NCI-H82 treated with DMSO at 0.1 percent for 48 hours (cell line): ENCODE results near the gene DNM1.
"Not testable (repeated sequence)": the region's sequence is repeated elsewhere in the genome, so short reads cannot be mapped to it uniquely, and the experiment has no call there.

Experiments used
- DNase-seq: peaks from one replicate; lab custom pipeline; 2025; ENCODE audit not compliant: unreplicated experiment; lab: John Stamatoyannopoulos, UW

DNM1 gene

DNA sequence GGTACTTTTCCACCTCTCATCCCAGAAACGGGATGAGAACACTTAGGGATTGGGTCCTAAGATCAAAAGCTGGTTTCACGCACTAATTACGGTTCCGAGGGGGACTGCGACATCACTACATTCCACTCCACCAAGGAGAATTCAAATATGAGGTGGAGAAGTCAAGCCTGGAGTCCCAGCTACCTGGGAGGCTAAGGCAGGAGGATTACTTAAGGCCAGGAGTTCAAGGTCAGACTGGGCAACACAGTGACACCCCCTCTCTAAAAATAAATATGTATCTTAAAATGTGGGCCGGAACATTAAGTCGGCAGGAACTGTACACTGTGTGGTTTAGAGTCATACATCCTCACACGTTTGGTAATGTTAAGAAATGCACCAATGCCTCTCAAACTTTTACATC is 71.1 kb downstream of the DNM1 start:
- DNase-seq: no peak

DNA sequence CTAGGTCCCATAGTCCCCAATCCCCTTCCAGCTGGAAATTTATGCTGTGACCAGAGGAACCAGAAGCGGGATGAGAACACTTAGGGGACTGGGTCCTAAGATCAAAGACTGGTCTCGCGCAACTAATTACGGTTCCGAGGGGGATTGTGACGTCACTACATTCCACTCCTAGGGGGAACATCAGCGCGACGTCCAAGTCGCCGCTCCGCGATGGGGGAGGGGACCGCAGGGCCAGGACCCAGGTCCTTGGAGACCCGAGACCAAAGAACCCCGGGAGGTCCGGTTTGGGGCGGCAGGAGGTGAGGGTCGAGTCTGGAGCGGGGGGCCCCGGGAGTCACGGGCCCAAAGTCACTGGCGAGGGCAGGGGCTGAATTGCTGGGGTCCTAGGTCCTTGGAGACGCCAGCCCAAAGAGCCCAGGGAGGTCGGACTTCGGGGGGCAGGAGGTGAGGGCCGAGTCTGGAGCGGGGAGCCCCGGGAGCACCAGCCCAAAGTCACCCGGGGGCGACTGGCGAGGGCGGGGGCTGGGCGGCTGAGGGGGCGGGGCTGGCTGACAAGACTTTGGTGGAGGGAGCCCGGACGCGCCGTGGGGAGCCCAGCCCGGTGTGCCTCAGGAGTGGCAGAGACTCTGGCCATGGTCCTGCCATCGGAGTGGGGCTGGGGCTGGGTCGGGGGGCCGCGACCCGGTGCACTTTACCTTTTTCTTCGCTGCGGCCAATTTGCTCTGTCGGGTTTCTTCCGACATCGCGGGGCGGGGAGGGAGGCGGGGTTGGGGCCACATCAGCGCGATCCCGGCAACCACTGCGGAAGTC is 72.2 kb downstream of the DNM1 start, which contains the start of gene GOLGA2:
TSS of gene GOLGA2 (minus strand) at position 810 of the 810 bp plus-strand sequence. CDS start at position 779, 31 bp downstream.
- no peak for DNase-seq

DNA sequence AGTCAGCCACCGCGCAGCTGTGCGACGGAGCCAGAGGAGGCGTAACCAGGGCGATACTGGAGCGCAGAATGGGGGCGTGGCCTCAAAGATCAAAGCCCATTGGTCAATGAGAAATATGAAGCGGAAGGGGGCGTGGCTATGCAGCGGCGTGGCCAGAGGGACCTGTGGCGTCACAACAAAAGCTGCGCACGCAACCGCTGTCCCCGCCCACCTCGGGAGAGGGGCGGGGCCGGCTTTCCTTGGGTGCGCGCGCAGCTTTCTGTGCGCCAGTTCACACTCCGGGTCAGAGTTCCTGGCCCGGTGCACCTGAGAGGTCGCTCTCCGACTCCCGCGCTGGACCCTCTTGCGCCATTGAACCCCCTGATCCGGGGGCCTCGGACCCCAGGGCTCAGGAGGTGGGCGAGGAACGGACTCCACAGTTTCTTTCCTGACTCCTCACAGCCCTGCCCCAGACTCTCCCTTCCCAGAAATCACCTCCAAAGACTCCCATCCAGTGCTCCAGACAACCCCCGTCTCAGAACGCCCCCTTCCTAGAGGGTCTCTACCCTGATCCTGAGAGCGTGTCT is 72.9 kb downstream of the DNM1 start, which contains the start of gene SWI5:
TSS of gene SWI5 (plus strand) at position 269 of the 566 bp plus-strand sequence.
- peak; percentile 99 for DNase-seq

DNA sequence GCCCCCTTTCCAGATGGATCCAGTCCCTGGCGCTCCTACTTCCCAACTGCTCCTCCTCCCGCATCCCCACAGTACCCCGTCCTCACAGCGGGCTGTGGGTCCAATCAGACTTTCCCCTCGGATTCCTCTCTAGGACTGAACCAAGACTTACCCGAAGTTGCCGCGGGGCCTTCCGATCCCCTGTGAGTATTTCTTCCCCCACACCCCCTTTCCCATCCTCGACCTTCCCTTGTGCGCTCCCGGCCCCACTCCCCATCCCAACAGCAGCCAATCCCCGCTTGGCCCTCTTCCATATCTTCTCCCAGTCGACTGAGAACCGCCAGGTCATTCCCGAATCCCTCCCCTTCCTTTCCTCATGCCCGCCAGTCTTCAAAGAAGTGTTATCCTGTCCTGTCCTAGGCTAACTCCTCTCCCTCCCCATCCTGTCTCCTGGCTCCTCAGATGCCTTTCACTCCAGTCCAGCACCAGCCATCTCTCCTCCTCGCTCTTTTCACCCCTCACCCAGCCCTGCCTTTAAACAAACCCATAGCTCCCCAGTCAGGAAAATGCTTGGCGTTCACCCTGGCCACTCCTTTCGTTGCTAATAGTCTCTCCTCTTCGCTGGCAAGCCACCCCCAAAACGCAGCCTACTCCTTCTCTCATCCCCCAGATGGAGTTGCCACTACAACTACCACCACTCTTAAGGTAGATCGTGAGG is 73.5 kb downstream of the DNM1 start:
- no peak for DNase-seq

DNA sequence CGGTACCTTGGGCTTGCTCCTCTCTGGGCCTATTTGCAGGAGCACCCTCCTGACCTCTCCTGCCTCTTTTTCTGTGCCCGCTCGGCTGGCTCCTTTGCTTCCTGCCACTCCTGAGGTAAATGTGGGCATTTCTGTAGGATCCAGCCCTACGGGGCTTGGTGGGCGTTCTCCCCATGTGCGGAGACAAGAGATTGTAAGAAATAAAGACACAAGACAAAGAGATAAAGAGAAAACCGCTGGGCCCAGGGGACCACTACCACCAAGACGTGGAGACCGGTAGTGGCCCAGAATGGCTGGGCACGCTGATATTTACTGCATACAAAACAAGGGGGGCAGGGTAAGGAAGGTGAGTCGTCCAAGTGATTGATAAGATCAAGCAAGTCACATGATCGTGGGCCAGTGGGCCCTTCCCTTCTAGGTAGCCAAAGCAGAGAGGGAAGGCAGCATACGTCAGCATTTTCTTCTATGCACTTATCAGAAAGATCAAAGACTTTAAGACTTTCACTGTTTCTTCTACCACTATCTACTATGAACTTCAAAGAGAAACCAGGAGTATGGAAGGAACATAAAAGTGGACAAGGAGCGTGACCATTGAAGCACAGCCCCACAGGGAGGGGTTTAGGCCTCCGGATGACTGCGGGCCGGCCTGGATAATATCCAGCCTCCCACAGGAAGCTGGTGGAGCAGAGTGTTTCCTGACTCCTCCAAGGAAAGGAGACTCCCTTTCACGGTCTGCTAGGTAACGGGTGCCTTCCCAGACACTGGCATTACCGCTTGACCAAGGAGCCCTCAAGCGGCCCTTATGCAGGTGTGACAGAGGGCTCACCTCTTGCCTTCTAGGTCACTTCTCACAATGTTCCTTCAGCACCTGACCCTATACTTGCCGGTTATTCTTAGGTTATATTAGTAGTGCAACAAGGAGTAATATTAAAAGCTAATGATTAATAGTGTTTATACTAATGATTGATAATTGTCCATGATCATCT is 76.2 kb downstream of the DNM1 start:
- DNase-seq: not testable (repeated sequence)

DNA sequence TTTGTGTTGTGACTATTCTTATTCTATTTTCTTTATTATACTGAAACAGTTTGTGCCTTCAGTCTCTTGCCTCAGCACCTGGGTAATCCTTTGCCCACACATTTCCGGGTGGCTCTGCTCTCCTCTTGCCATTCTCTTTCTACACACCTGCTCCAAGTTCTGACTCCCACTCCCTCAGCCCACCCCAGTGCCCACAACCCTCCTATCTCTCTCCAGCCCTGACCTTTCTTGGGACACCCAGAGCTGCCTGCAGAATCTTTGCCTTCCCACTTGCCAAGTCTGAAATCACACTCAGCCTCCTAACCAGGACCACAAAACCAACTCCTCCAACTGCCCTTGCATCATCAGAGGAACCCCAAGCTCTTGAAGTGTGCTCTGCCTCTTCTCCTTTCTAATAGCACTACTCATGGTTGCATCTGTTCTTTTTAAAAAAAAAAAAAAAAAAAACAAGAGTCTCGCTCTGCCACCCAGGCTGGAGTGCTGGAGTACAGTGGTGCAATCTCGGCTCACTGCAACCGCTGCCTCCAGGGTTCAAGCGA is 77.0 kb downstream of the DNM1 start:
- DNase-seq: no peak

DNA sequence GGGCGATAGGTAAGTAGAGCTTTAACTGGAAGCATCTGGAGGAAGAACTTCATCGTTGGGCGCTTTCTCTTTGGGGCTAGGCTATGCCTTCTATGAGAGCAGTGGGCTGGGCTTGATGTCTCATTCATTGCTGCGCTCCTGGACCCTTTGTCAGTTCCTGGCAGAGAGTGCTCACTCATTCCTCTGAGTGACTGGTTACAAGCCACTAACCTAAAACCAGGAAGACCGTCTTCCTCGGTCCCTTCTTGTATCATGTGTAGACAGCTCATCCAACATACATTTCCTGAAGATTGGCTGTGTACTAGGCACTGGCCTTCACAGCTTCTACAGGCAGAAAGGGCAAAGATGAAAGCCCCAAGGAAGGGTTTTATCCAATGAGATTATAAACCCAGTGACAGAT is 79.3 kb downstream of the DNM1 start:
- DNase-seq: peak; percentile 45

DNA sequence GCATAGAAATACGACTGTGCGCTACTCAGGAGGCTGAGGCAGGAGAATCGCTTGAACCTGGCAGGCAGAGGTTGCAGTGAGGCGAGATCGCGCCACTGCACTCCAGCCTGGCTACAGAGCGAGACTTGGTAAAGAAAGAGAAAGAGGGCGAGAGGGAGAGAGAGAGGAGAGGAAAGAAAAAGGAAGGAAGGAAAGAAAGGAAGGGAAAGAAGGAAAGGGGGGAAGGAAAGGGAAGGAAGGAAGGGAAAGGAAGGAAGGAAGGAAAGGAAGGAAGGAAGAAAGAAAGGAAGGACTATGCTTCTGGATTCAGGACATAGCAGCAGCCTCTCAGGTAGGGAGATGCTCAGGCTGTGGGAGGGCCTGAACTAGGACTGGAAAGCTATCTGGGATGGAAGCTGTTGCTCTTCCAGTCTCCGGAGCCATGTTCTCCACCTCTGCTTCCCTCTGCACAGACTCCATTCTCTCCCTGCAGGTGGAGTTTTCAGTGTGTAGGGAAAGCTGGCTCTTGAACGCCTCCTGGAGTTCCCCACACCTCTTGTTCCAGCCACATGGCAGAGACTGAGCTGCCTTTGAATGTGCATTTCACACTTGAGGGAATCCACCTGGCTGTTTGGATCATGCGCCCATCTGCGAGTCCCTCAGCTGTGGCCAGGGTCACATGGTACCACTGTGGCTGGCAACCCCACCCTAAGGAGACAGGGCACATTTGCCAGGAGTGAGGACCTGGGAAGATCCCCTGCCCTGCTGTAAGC is 82.0 kb downstream of the DNM1 start:
- no peak for DNase-seq

DNA sequence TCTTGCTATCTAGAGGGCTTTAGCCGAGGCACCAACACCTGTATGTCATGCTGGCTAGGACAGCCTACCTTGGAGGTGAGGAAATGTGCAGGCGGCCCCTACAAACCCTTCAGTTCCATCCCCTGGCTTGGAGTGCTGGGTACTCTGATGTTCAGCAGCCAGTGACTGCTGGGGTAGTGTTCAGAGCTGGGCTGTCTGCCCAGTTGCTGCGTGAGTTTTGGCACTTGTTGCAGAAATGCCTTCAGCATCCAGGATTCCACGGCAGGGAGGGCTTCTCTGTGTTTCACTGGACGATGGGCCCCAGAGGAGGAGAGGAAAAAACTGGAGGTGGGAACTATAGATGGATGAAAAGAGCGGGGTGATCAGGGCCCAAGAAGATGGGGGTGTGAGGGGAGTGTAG is 83.3 kb downstream of the DNM1 start:
- no peak for DNase-seq

DNA sequence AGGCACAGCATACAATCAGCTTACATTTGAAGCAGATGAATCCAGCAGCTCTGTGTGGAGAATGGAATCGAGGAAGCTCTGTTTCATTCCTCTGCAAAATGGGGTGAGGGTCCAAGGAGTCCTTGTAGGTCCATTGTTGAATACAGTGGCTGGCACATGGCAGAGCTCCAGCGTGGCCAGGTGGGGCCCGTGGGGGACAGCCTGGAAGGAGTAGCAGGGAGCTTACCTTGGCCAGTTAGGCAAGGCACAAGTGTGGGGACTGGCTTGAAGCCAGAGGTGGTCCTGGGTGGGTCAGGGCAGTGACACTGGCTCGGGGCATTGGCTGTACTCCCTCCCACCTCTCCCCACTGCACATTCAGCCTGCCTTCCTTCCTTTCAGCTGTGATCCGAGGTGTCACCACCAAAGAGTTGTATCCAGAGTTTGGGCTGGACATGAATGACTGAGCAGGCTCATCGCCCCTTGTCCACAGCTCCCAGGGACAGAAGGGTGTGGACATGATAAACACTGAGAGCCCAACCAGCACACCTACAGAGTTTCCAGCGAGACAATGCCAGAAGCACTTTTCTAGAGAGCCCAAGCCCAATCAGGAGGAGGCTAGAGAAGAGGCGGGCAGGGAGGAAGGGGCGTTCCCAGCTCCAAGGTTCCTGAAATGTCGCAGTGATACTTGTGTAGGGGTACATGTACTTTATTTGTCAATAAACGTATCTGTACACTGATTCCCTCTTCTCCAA is 85.3 kb downstream of the DNM1 start:
- no peak for DNase-seq

DNA sequence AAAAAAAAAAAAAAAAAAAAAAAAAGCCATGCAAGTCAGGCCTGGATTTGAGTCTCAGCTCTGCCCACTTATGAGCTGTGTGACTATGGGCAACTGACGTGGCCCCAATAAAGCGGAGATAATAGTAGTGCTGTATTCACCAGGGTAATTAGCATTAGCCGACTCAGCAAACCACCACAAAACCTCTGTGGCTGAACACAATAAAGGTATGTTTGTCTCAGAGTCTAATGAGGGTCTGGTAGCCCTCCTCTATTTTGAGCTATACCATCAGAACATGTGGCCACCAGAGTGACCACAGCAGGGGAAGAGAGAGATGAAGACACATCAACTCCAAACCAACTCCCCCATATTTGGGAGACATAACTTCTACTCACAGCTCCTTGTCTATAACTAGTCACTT is 88.8 kb downstream of the DNM1 start:
- no peak for DNase-seq

DNA sequence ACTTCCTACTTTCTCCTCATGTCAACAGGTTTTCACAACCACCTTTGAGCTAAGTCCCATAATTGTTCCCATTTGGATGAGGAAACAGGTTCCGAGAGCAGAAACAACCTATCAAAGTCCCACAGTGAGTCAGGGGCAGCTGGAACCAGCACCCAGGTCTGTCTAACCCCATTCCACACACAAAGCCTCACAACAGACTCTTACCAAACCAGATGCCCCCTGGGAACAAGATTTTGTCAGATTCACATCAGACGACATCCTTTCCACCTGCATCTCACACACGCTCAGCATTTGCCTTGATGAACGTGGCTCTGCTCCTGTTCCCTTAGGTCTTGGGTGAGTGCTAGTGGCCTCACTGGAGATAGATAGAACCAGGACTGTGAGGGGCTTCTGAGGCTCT is 89.9 kb downstream of the DNM1 start:
- DNase-seq: no peak

DNA sequence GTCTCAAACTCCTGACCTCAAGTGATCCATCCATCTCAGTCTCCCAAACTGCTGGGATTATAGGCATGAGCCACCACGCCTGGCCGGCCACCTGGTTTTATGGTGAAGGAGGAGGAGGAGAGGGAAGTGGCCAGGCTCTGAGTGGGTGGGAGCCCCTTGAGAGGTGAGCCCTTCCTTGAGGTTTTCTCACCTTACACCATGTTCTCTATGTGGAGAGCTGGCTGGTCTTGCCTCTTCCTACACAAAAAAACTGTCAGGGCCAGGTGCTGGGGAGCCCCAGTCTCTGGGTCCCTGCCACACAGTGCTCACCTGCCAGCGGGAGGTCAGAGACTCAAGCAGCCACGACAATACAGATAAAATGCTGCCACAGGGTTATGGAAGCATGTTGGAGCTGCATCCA is 91.0 kb downstream of the DNM1 start:
- no peak for DNase-seq

DNA sequence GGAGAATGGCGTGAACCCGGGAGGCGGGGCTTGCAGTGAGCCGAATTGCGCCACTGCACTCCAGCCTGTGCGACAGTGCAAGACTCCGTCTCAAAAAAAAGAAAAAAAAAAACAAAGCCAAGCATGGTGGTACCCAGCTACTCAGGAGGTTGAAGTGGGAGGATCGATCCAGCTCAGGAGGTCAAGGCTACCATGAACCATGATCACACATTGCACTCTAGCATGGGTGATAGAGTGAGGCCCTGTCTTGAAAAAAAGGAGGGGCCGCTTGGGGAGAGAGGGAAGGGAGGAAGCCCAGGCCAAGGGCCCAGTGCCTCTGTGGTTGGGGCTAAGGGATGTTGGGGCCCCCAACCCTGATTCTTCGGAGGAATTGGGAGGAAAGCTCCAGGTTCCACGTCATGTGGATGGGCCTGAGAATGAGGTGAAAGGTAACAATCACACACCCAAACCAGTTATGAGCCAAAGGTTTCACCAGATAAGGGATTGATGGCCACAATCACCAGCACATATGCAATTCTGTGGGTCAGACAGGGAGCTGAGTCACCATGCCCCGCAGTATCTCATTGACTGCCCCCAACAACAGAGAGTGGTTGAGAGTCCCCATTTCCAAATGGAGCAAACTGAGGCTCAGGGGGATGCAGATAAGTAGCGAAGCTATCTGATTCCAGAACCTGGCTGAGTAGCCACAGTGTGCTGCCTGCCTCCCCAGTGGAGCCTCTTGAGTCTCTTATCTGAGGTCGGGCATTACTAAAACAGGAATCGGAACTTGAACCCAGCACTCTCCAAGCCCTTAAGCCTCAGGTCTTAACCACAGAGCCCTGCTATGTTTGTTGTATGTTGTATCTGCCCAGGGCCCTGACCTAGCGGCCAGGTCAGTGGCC is 93.4 kb downstream of the DNM1 start:
- no peak for DNase-seq

DNA sequence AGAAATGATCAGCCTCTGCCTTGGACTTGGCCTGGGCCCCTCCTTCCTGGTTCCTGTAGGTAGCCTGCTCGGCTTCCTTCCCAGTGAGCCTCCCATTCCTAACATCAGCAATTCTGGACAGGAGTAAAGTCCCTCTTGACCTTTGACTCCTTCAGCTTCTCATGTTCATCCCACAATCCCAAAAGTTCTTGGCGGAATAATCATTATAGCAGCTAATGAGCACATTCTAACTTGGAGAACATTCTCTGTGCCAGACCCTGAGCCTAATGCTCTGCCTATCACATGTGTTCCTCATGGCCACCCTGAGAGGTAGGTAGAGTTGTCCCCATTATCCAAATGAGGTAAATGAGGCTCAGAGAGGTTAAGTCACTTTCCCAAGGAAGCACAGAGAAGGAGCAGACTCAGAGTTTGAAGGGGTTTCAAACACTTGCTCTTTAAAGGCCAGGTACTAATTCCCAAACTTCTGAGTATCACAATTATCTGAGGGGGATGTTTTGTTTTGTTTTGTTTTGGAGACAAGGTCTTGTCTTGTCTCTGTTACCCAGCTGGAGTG is 94.1 kb downstream of the DNM1 start:
- DNase-seq: no peak

DNA sequence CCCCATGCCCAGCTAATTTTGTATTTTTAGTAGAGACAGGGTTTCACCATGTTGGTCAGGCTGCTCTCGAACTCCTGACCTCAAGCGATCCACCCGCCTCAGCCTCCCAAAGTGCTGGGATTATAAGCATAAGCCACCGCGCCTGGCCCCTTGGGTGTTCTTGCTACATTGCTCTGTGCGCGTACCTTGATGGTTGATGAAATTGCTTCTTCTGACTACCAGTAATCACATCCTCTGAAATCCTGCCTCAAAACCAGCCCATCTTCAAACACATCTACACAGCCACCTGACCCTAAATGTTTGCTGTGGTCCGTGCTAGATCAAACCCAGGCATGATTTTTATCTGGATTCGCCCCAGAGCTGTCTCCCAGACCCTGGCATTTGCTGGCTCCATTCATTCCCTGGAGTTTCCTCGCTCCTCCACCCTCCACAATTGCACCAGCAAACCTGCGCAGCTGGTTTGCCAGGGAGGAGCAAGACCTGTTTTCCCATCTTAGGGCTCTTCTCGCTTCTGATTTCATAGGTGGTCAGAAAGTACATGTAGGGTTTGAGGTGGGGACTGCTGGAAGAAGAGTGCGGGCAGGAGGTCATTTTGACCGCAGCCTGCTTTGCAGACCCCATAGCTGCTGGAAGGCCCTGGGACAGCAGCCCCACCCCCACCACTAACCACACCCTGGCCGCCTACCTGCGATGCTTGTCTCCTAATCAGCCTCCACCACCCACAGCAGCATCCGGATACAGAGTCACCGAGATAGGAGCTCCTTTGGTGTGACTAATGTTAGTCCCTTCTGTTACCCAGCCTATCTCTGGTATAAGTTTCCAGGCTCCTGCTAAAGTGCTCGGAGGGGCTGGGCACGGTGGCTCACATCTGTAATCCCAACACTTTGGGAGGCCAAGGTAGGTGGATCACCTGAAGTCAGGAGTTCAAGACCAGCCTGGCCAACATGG is 95.6 kb downstream of the DNM1 start:
- DNase-seq: no peak
